Esophagus squamous epithelium (tissue), 4 donors: ENCODE measurements around the gene ASIC1.

Experiments used
- CTCF ChIP-seq, 6 experiments: fragments of 450-650 bp in 4 of 6; fragments of 200-600 bp in 2 of 6; sonication (generic) in 2 of 6; IDR thresholded peaks; one replicate each; pipeline ENCODE4 v1.5.1; 2016 to 2019; ENCODE audit warnings: antibody characterized with exemption in 6 of 6, mild to moderate bottlenecking in 4 of 6, moderate library complexity in 4 of 6
- POLR2A ChIP-seq, 4 donors: fragments of 450-650 bp; IDR thresholded peaks; one replicate each; pipeline ENCODE4 v1.6.1; 2017; ENCODE audit warnings: antibody characterized with exemption in 4 of 4, mild to moderate bottlenecking in 4 of 4, moderate library complexity in 3 of 4

- TF ChIP-seq CTCF (IDR thresholded peaks at IDR 0.05) (no peak), POLR2A (IDR thresholded peaks at IDR 0.05) (no peak)
These were observed 50.2 kb downstream of the ASIC1 start for GRCh38 chr12:50107416-50108268.
